CD4-positive, alpha-beta T cell (primary cell): ENCODE results near the gene C8B. TPM values are rescaled to one million over a fixed set of nuclear protein-coding genes. Genes with fewer than 3 reads are reported as not detected.

ENCODE experiments used
- ATAC-seq: fragments of 200-7000 bp; cut with Tn5 transposase; one replicate; pipeline ENCODE4 v1.10.0; 2022; ENCODE audit warnings: mild to moderate bottlenecking; ENCODE audit not compliant: poor library complexity
- CTCF ChIA-PET: fragments of 350-600 bp; sonication (Branson Sonifier 250); formaldehyde crosslinking; loops from one replicate; lab custom pipeline; 2021; ENCODE audit warnings: antibody characterized with exemption, inconsistent platforms; lab: Charles Lee
- POLR2A ChIA-PET: fragments of 350-600 bp; sonication (Branson Sonifier 250); formaldehyde crosslinking; loops from one replicate; lab custom pipeline; 2021; ENCODE audit warnings: antibody characterized with exemption, inconsistent platforms; lab: Charles Lee
- DNase-seq, 14 experiments: peaks; one replicate each; pipeline ENCODE4 v3.0.0-alpha.2; 2013 to 2020; ENCODE audit warnings: mixed read lengths in 2 of 14
- H3K27ac ChIP-seq, 2 donors: one replicate each; pipeline versions ENCODE4 v1.5.1 to v1.7.0; 2013; ENCODE audit warnings: low read length in 2 of 2, low read depth in 1 of 2, mild to moderate bottlenecking in 1 of 2
- H3K27me3 ChIP-seq, 2 experiments: 1 replicate in 1 of 2; 2 replicates in 1 of 2; pipeline versions ENCODE4 v1.6.1 to v1.7.0; 2013; ENCODE audit warnings: low read length in 2 of 2, control low read depth in 1 of 2, mild to moderate bottlenecking in 1 of 2, moderate library complexity in 1 of 2; ENCODE audit not compliant: insufficient read depth in 2 of 2, control insufficient read depth in 1 of 2
- H3K36me3 ChIP-seq: one replicate; pipeline ENCODE4 v1.6.1; 2013; ENCODE audit warnings: low read length, control low read depth; ENCODE audit not compliant: insufficient read depth
- H3K4me1 ChIP-seq: one replicate; pipeline ENCODE4 v1.6.1; 2013; ENCODE audit warnings: low read length, control low read depth; ENCODE audit not compliant: insufficient read depth
- H3K4me3 ChIP-seq: one replicate; pipeline ENCODE4 v1.5.1; 2013; ENCODE audit warnings: mild to moderate bottlenecking, low read length, moderate library complexity
- H3K9me3 ChIP-seq, 2 experiments: 1 replicate in 1 of 2; 2 replicates in 1 of 2; pipeline versions ENCODE4 v1.6.1 to v1.7.0; 2013; ENCODE audit warnings: low read length in 2 of 2, mild to moderate bottlenecking in 2 of 2, control low read depth in 1 of 2, moderate library complexity in 1 of 2; ENCODE audit not compliant: control insufficient read depth in 1 of 2, insufficient read depth in 1 of 2
- H3K27ac Mint-ChIP-seq: one replicate; pipeline ENCODE4 v1.8.0; 2020; ENCODE audit warnings: mixed read lengths
- H3K27me3 Mint-ChIP-seq: one replicate; pipeline ENCODE4 v1.8.0; 2021; ENCODE audit warnings: mixed read lengths
- H3K36me3 Mint-ChIP-seq: one replicate; pipeline ENCODE4 v1.8.0; 2021; ENCODE audit warnings: low read depth, mixed read lengths
- H3K4me1 Mint-ChIP-seq: one replicate; pipeline ENCODE4 v1.8.0; 2021; ENCODE audit warnings: low read depth, mixed read lengths
- H3K4me3 Mint-ChIP-seq: one replicate; pipeline ENCODE4 v1.8.0; 2020; ENCODE audit warnings: mild to moderate bottlenecking, mixed read lengths
- H3K9me3 Mint-ChIP-seq: one replicate; pipeline ENCODE4 v1.8.0; 2020; ENCODE audit warnings: mixed read lengths
- intact Hi-C, 2 experiments: fragments of 100-400 bp; cut with DNase I in 1 of 2; cut with micrococcal nuclease in 1 of 2; formaldehyde crosslinking; loops; one replicate each; pipeline versions ENCODE4 v1.15.1 to v1.9.0; 2023 to 2025; cut with DNase I, micrococcal nuclease
- total RNA-seq, 174 experiments: library from RNA in 2 of 174; stranded (reverse) in 2 of 174; gene quantifications; one replicate each; pipeline ENCODE4 v1.2.3 and lab custom pipeline; 2021 to 2026
- TF ChIP-seq, protein P1 (sequence below): fragments of 200-600 bp; IDR thresholded peaks from one replicate; pipeline ENCODE4 v1.8.0; 2022; ENCODE audit warnings: antibody characterized with exemption, mild to moderate bottlenecking

Gene C8B
- total RNA-seq, 2 experiments from 2014 or later, result not detected

- Mint-ChIP-seq H3K9me3 (no peaks in the 10 kb centered on the region), H3K4me1 (no peaks in the 10 kb centered on the region), H3K27me3 (no peaks in the 10 kb centered on the region), H3K27ac (no peak overlapping the region), H3K4me3 (no peak overlapping the region), H3K36me3 (no peaks in the 10 kb centered on the region)
- intact Hi-C loops, result no loop called here
- H3K27me3 ChIP-seq, result no peaks in the 10 kb centered on the region
- TF ChIP-seq, protein P1, sequence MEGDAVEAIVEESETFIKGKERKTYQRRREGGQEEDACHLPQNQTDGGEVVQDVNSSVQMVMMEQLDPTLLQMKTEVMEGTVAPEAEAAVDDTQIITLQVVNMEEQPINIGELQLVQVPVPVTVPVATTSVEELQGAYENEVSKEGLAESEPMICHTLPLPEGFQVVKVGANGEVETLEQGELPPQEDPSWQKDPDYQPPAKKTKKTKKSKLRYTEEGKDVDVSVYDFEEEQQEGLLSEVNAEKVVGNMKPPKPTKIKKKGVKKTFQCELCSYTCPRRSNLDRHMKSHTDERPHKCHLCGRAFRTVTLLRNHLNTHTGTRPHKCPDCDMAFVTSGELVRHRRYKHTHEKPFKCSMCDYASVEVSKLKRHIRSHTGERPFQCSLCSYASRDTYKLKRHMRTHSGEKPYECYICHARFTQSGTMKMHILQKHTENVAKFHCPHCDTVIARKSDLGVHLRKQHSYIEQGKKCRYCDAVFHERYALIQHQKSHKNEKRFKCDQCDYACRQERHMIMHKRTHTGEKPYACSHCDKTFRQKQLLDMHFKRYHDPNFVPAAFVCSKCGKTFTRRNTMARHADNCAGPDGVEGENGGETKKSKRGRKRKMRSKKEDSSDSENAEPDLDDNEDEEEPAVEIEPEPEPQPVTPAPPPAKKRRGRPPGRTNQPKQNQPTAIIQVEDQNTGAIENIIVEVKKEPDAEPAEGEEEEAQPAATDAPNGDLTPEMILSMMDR, result no peak
- H3K9me3 ChIP-seq, result peaks cover 0 to 3% of the 10 kb centered on the region in 2 experiments
- no peak overlapping the region for H3K27ac ChIP-seq
- DNase-seq (no peak), ATAC-seq (no peak)
- POLR2A ChIA-PET, result no interaction called here
- H3K4me1 ChIP-seq, result no peaks in the 10 kb centered on the region
- no peak overlapping the region for H3K4me3 ChIP-seq
- no peaks in the 10 kb centered on the region for H3K36me3 ChIP-seq
- CTCF ChIA-PET, result no interaction called here
Observed at GRCh38 chr1:56986397-56986796, 20.6 kb upstream of the C8B start.

GRCh38 chr1:56985857-56986256 lies 20.0 kb upstream of the C8B start:
- H3K27me3 Mint-ChIP-seq, result no peaks in the 10 kb centered on the region
- DNase-seq (no peak), ATAC-seq (no peak)
- no peaks in the 10 kb centered on the region for H3K4me1 Mint-ChIP-seq
- TF ChIP-seq, protein P1, result no peak
- intact Hi-C loops, result no loop called here
- peaks cover 0 to 3% of the 10 kb centered on the region in 2 experiments for H3K9me3 ChIP-seq
- ChIA-PET CTCF (no interaction called here), POLR2A (no interaction called here)
- no peaks in the 10 kb centered on the region for H3K36me3 Mint-ChIP-seq
- no peaks in the 10 kb centered on the region for H3K4me1 ChIP-seq
- H3K27me3 ChIP-seq, result no peaks in the 10 kb centered on the region
- no peak overlapping the region for H3K27ac Mint-ChIP-seq
- H3K36me3 ChIP-seq, result no peaks in the 10 kb centered on the region
- H3K4me3 Mint-ChIP-seq, result no peak overlapping the region
- no peak overlapping the region for H3K27ac ChIP-seq
- no peaks in the 10 kb centered on the region for H3K9me3 Mint-ChIP-seq
- H3K4me3 ChIP-seq, result no peak overlapping the region

GRCh38 chr1:56983484-56983883 lies 17.7 kb upstream of the C8B start:
- Histone ChIP-seq H3K4me1 (no peaks in the 10 kb centered on the region), H3K27ac (no peak overlapping the region), H3K4me3 (no peak overlapping the region), H3K9me3 (no peaks in the 10 kb centered on the region), H3K36me3 (no peaks in the 10 kb centered on the region), H3K27me3 (peaks cover 0 to 2% of the 10 kb centered on the region in 2 experiments)
- ChIA-PET CTCF (no interaction called here), POLR2A (no interaction called here)
- no peaks in the 10 kb centered on the region for H3K9me3 Mint-ChIP-seq
- H3K27ac Mint-ChIP-seq, result no peak overlapping the region
- no peak for ATAC-seq
- H3K36me3 Mint-ChIP-seq, result no peaks in the 10 kb centered on the region
- H3K4me1 Mint-ChIP-seq, result no peaks in the 10 kb centered on the region
- DNase-seq, result no peak
- no peak overlapping the region for H3K4me3 Mint-ChIP-seq
- intact Hi-C loops, result no loop called here
- no peaks in the 10 kb centered on the region for H3K27me3 Mint-ChIP-seq
- TF ChIP-seq, protein P1, result no peak
